UCSD-AML1 (cell line): ENCODE results near the gene SELPLG.
A peak's percentile ranks its signal among the peaks of the same experiment; 100 is the strongest.
"Not testable (repeated sequence)": the region's sequence is repeated elsewhere in the genome, so short reads cannot be mapped to it uniquely, and the experiment has no call there.

Experiments used
- DNase-seq: peaks from one replicate; lab custom pipeline; 2025; ENCODE audit not compliant: unreplicated experiment; lab: John Stamatoyannopoulos, UW

The SELPLG gene

DNA sequence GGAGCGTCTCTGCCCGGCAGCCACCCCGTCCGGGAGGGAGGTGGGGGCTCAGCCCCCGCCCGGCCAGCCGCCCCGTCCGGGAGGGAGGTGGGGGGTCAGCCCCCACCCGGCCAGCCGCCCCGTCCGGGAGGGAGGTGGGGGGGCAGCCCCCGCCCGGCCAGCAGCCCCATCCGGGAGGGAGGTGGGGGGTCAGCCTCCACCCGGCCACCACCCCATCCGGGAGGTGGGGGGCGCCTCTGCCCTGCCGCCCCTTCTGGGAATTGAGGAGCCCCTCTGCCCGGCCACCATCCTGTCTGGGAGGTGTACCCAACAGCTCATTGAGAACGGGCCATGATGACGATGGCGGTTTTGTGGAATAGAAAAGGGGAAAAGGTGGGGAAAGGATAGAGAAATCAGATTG, 22.6 kb upstream of the SELPLG start:
- not testable (repeated sequence) for DNase-seq

DNA sequence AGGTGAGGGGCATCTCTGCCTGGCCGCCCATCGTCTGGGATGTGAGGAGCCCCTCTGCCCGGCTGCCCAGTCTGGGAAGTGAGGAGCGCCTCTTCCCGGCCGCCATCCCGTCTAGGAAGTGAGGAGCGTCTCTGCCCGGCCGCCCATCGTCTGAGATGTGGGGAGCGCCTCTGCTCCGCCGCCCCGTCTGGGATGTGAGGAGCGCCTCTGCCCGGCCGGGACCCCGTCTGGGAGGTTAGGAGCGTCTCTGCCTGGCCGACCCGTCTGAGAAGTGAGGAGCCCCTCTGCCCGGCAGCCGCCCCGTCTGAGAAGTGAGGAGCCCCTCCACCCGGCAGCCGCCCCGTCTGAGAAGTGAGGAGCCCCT, 22.1 kb upstream of the SELPLG start:
- DNase-seq = not testable (repeated sequence)

DNA sequence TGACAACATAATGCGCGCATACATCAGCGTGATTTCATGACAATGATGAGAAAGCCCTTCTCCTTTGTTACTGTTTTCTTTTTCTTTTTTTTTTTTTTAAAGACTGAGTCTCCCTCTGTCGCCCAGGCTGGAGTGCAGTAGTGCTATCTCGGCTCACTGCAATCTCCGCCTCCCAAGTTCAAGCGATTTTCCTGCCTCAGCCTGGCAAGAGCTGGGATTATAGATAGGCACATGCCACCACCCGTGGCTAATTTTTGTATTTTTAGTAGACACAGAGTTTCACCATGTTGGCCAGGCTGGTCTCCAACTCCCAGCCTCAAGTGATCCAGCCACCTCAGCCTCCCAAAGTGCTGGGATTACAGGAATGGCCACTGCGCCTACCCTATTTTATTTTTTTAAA, 20.9 kb upstream of the SELPLG start:
- DNase-seq = not testable (repeated sequence)

DNA sequence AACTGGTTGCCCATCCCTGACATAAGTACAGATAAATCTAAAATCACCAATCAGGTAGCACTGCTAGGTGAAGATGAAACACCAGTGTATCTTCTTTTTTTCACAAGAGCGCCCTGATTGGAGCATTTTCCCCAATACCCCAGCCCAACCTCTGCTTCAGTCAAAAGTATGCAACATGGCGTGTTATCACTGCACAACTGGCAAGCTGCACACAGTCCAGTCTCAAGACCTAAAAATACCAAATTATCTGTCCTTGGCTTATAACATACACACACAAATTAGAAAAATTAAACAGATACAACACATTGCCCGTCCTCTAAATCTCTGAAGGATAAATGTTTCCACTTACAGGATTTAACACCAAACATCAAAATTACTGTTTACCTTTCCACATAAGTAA, 20.2 kb upstream of the SELPLG start:
- no peak for DNase-seq

DNA sequence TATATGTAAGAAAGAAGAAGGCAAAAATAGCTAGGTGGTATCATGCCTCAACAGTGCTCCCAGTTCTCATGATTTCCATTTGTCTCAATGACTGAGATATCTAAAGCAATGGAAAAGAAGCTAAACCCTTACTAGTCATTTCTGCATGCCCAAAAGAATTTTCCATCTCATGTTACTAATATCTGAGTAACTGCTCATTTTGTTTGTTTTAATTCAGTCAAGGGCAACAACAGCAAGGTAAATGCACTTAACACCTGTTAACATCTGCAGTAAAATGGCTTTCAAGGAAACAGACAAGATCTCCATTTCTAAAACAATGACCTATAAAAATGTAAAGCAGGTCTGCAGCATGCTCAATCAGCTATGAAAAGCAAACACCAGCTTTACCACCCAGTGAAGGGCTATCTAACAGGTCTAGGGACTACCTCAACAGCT, 19.4 kb upstream of the SELPLG start:
- no peak for DNase-seq

DNA sequence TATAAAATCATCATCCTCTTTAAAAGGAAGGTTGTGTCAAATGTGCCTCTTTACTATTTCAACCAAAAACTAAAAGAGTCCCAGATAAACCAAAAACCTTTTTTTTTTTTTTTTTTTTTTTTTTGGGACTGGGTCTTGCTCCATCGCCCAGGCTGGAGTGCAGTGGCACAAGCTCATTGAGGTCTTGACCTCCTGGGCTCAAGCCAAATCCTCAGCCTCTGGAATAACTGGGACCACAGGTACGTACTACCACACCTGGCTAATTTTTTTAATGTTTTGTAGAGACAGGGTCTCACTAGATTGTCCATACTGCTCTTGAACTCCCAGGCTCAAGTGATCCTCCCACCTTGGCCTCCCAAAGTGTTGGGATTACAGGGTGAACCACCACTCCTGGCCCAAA, 16.4 kb upstream of the SELPLG start:
- no peak for DNase-seq

DNA sequence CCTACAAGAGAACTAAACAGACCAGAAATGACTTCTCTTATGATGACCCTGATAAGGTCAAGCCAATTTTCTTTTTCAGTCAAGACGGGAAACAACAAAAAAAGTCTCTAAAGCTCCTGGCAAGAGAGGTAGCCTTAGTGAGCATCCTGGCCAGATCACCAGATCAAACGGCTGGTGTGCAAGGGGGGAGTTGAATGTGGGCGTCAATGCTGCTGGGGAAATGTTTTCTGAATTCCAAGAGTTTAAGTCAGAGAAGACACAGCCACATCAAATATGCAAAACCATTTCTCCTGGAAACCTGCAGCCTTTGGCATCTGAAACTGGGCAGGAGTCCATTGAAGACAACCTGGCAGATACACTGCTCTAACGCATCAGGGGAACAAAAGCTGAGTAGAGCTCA, 16.0 kb upstream of the SELPLG start:
- DNase-seq = no peak

DNA sequence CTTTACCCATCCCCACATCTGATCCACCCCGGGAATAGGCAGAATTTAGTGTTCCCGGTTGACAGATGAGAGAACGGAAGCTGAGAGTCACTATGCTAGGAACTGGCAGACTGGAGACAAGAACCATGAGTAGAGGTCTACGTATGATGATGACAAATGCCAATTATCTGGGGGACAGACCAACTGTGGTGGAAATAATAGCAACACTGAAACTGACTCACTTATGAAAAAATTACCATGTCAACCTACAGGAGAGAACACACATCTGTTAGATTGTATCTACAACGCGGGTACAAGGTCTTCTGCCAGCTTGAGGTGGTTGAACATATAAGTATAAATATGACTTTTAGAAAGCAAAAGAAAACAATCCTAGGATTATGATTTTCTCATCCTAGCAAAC, 15.4 kb upstream of the SELPLG start:
- DNase-seq = no peak

DNA sequence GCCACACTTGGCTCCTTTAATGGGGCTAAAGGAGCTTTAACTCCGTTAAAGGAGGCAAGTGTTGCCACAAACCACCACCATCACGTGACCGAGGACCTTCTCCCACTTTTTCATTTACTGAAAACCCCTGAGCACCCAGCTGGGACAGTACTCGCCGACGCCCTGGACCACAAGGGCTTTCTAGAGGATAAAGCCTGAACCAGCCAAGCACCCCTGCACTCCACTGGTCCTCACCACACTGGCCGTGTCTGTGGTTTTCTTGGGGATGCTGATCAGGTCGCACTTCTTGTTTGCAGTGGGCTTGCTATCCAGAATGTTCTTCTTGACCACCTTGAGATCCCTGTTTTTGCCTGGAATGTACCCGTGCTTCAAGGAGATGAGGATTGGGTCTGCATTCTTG, 14.7 kb upstream of the SELPLG start:
- DNase-seq = no peak

DNA sequence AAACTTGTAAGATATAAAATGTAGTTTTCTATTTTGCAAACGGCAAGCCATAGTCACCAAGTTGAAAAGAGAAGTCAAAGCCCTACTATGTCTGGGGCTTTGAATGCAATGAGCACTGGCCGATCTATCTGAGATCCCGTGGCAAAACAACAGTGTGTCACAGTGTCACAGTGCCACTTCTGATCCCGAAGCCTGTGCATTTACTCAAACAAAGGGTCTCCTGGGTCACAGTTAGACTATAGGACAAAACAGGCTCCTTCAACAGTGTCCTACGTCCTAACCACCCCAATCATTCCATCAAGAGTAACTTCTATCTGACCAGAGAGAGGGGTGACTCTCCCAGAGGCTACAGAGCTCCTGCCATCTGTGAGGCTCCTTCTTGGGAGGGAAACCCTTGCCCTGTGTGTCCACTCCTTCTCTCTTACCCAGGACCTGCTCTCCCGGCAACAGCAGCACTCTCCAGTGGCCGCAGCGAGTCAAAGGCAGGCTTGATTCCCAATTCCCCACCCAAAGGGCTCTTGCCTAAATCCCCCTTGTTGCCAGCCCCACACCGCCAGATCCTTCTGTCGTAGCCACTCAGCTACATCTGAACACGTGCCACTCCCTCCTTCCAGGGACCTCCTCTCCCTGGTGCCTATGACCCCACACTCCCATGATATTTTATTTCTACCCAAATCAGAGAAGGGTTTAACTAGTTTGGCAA, 14.0 kb upstream of the SELPLG start:
- DNase-seq = no peak

DNA sequence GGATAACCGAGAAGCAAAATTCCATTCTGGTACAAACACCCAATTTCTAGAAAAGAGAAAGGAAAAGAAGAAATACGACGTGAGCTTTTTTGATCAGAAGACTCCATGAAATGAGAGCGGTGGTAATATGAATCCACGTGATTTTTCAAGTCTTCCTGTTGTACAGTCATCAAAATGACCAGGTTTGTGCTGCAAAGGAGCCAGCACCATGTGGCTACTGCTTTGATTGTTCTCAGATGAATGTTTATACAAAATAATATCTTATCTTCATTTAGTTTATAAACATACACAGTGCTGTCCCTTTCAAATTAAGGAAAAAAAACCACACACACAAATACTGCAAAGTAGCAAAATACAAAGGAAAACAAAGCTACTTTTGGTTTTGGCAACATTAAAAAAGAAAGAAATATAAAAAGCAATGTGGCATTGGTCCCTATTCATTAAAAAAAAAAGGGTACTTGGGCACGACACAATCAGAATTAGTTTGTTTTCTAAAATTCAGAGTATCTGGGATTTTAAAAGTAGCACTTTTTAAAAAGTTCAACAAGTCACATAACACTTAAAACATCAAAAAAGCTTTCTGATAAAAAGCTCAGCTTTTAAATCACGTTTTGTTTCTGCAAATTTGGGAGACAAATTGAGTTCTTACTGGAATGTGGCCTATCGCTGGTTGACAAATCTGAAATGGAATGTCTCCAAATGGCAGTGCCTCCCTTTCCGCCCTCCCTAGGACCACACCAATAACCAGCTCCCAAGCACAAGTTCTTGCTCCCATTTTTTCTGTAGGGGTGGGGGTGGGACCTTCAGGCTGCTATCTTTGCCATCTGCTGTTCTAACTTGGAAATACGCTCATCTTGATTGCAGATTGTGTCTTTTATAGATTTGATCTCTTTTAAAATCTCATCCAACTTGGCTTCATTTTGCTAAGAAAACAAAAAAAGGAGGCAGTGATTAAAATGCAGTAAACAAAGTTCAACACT, 13.2 kb upstream of the SELPLG start:
- no peak for DNase-seq

DNA sequence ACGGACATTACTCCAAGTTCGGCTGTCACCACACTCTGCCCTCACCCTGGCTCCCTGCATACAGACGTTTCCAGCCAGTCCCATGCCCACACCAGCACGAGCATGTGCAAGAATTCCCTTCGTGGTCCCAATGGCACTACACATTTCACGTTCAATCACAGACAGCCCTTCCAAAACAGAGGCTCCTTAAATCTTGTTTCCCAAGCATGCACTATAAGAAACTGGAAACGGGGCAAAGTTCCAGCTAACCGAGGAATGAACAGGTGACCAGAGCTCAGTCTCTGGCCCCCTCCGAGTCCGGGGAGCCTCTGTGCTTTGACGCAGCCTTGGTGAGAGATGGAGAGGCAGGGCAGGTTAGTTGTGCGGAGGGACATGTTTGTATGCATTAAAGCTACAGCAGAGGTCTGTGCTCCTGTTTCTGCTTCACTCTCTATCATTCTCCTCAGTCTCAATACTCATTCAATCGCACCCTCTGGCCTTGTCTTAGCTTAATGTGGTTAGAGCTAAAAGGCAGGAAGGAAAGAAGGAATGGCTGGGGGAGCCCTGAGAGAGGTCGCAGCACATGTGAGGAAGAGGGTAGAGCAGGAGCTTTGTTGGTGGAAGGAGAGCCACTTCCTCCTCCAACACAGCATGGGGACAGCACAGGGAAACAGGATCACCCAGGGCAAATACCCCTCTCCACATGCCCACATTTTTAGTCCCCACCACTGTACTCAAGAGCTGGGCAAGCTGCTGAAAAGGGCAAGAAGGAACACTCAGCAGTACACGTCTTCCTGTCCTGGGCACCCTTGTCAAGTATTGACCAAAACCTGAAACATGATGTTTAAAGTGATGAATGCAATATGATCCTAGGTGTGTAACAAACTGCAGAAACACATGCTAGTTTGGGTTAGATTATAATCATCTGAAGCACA, 12.2 kb upstream of the SELPLG start:
- peak; percentile 37 for DNase-seq

DNA sequence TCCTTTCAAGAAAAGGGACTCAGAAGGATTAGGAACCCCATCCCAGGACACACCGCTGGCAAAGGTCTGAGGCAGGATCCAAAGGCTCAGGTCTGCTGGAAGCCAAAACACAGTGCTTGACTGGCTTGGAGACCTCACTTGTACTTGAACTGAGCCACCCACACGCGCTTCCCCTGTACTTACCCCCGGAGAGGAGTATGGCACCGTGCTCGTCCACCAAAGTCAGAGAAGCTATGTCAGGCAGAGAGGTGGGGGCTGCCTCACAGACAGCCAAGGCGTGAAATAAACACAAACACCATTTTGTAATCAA, 11.1 kb upstream of the SELPLG start:
- DNase-seq = no peak

DNA sequence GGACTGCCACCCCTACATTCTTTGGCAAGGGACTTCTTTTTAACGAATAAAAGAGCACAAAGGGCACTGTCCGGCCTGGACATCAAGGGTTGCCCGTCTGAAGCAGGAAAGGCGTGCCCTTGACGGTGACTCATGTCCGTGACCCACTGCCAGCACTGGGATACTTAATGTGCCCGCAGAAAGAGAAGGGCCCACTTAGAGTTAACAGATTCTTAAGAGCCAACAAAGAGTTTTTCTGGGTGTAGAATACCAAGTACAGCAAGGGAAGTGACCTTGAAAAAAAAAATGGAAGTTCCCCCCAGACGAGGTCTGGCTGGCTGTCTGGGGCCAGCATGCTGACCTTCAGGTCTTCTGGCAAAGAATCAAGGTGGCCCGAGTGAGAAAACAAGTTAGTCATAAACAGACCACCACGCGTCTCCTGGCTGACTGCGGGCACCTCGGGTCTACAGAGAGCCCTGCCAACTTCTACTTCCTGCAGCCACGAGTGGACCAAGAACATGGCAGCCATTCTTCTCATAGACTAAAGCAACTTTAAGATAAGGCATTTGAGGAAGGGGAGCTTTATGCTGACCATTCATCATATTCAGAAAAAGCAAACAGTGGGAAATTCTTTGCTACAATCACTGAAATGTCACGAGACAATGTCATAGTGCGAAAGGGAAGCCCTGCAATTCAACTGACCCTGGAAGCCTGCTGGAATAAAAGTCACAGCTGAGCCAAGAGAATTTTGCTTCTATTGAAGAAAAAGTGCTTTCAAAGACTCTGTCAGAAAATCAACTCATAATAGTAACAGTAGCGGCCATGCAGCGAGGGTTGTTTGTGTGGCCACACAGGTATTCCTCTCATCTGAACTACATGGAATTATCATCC, 10.5 kb upstream of the SELPLG start:
- no peak for DNase-seq

DNA sequence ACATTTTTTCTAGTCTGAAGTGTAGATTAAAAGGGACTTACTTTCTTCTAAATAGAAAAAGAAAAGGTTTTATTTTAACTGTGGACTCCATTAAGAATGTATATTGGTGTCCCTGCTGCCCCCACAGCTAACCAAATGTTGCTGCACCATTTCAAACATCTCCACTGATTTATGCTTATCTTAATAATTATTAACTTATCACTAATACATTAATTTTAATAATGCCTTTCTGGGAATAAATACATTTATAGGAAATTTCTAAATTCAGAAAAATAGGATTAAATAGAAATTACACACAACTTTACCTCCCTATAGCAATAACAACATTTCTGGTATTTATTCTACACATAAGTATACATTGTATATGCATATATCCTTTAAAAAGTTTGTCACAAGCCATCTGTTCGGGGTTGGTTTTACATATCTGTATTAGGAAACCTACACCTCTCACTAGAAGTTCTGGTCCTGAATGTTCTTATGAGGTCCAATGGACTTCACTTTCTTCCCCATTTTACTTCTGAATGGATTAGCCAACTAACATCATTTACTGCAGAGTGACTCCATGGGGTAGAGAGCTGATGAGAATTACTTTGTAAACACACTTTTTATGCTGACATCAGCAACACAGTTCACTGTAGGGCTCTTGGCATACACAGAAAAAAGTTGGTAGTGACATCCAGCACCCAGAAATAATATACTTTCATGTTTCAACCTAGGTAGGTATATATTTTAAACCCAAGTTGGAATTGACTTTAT, 9.4 kb upstream of the SELPLG start:
- no peak for DNase-seq

DNA sequence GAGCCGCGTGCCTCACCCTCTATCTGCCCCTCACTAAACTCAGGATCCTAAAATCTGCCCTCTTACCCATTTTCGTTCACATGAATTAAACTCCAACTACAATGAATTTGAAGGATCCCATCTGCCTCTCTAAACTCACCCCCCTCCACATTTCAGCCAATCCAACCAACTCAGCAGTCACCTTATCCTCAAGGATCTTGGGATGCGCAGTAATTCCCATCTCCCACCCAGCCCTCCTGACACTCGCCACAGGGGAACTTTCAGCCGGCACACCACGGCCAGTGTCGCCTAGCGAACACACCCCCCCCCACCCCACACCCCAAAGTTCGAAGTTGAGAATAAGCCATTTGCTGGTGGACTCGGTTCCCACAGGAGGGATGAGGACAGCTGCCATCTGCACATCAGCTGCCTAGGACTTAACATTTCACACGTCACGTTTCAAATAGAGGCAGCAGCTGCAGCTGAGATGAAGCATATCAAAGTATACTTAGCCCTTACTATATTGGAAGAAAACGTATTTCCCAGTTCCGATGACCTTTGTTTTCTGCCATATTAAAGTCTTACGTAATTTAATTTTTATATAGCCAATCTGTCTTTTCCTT, 8.7 kb upstream of the SELPLG start:
- DNase-seq = no peak

DNA sequence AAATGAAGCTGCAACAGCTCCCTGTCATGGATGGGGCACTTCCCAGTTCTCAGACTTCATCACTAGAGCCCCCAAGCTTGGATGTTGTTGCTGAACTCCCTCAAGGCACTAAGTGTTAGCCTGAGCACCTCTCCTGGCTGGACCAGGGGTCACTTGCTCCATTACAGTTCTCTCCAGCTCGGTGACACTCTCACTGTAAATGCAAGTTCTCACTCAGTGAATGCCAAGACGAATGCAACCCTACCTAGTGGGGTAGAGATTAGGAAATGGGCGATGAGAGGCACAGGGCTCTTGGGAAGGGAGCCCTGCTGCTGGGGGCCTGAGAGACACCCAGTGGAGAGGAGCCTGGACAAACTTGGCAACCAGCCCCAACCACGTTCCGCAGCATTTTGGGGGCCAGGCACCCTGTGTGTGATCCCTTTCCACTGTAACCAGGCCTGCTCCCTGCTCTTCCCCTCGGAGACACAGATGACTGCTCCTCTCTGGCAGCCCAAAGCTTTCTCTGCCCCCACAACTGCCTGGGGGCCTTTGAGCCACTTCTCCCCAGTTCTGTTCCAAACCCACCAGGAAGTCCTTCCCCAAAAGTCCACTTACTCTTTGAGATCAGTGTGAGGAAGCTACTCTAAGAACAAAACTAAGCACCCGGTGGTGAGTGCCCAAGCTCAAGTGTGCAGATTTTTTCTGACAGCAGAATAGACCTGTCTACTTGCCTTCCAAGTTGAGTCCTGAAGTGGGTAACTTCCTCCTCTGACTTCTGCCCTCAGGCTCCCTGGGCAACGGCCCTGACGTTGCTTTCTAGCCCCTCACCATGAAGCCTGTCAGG, 8.0 kb upstream of the SELPLG start:
- DNase-seq = no peak

DNA sequence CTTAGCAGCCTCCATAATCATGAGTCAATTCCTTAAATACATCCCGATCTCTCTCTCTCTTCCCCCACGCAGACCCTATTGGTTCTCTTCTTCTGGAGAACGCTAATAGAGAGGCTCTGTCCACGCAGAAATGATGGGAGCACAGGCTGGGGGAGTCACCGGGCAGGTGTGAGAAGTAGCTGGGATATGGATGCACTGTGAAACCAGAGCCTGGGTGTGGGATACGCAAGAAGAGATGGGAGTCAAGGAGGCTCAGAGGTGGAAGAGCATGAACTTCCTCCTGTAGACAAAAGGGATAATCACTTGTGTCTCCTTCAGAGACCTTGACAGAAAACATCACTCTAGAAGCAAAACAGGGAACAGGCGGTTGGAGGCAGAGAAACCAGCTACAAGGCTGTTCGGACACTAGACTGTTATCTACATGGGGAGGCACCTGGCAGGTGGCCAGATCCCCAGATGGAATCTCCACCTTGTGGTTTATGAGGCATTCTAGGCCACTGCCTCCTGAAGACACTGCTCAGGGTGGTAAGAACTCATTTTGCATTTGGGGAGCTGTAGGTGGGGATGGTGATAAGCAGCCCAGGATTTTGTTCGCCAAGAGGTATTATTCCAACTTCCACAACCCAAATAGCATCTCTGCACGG, 7.2 kb upstream of the SELPLG start:
- DNase-seq = no peak
